GM19395 (cell line): Measurements from ENCODE around the gene GNA14.
"Not testable (repeated sequence)": the region's sequence is repeated elsewhere in the genome, so short reads cannot be mapped to it uniquely, and the experiment has no call there.

Source experiments
- ATAC-seq: cut with Tn5 transposase; IDR thresholded peaks from one replicate; pipeline ENCODE4 v1.9.1; 2021; ENCODE audit warnings: mild to moderate bottlenecking, moderate library complexity; ENCODE audit not compliant: unreplicated experiment

The GNA14 gene

GRCh38 chr9:77455312-77455927 is 192.7 kb downstream of the GNA14 start:
- peak; percentile 59 for ATAC-seq

DNA sequence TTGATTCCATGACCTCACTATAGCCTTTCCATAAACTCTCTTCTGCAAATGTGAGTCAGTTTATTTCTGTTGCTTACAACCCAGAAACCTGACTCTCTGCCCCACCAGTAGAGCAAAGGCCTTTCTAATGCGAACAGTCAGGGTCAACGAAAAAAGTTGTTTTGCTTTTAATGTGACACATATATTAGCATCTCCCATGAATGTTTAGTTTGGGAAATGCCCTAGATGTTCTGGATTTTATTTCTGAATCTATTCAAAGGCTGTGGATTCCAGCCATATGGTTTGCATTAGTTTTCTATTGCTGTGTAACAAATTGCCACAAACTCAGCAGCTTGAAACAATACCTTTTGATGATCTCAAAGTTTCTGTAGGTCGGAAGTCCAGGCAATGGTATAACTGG is 193.5 kb downstream of the GNA14 start:
- no peak for ATAC-seq

DNA sequence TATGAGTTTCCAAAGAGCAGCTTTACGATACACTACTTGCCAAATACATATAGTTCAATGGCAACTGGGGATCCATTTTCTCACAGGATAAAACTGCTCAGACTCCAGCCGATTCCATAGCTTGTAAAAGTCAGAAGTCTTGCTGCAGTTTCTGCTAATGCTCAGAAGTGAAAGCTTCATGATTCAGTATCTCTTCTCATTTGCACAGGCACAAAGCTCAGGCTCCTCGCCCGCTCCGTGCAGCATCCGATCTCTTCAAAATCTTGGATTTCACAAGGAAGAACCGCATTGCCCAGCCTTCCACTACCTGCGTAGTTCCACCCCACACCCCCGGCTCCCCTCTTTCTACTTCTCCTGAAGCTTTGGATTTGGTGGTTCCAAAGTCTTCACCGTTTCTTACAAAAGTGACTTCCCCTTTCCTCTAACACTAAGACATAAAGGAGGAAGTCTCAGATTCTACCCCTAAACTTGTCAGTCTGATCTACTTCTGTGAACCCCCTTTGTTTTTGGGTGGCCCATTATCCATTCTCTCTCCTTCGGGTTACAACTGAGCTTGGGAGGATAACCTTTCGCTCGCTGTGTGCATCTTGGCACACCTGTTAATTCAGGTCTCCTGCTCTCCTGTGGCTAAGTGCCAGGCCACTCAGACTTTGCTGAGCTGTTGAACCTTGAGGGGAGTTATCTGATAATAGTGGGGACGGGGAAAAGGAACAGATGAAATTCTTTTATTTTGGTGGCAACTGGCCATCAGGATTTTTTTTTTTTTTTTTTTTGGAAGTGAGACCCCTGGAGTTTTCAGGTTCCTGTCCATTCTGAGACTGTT is 194.1 kb downstream of the GNA14 start:
- no peak for ATAC-seq

GRCh38 chr9:77451507-77451906 is 196.6 kb downstream of the GNA14 start:
- no peak for ATAC-seq

DNA sequence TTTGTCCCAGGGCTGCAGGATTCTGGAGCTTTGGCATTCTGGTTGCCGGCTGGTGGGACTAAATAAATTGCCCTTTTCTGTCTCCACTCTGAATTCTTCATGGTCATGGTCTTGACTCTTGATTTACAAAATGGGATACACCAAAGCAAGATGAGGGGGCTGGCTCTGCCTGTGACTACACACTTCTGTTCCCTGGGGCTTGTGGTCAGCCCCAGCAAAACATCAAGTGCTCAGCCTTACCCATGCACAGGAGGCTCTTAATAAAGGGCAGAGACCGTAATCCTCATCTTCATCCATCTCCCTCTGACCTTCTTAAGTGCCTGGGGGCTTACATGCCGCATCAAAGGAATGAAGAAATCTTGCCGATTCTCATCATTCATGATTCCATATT is 198.0 kb downstream of the GNA14 start:
- ATAC-seq, result no peak

GRCh38 chr9:77449240-77450084 is 198.7 kb downstream of the GNA14 start:
- no peak for ATAC-seq

DNA sequence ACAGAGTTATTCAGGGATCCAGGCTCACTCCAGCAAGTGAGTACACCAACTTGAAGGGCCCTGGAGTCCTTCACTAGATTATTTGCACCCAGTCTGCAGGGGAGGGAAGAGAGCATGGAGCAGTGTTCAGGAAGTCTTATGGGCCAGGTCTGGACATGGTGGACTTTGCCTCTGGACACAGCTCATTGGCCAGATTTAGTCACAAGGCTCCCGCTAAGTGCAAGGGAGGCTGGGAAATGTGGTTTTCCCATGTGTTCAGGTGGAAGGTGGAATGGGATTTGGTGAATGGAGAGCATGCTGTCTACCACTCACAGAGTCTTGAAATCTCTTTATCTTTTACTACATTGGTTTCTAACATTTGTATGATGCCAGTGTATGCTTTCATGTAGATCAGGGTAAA is 200.5 kb downstream of the GNA14 start:
- no peak for ATAC-seq

- ATAC-seq, result no peak
Measured at GRCh38 chr9:77442436-77442835, 205.7 kb downstream of the GNA14 start.

DNA sequence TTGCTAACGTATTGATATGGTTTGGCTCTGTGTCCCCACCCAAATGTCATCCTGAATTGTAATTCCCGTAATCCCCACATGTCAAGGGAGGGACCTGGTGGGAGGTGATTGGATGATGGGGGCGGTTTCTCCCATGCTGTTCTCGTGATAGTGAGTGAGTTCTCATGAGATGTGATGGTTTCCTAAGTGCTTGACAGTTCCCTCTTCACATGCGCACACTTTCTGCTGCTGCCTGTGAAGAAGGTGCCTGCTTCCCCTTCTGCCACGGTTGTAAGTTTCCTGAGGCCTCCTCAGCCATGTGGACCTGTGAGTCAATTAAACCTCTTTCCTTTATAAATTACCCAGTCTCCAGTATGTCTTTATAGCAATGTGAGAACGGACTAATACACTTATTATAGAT is 207.0 kb downstream of the GNA14 start:
- not testable (repeated sequence) for ATAC-seq

DNA sequence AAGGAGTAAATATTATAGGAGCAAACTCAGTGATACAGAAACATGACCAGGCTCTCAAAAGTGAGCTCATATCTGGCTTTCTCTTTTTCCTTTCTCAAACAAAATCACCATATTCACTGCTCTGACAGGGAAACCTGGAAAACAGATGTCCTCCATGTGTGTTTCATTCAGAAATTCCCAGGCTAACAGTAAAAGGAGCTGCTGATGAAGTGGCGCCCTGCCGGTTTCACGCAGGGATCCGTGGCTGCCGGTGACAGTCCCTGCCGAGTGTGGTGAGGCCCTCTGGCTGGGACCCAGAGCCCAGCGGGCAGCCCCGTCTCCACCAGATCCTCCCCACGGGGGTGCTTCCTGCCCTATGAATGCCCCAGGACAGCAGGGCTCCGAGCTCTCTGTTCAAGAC is 208.1 kb downstream of the GNA14 start:
- no peak for ATAC-seq

GRCh38 chr9:77438653-77439052 is 209.5 kb downstream of the GNA14 start:
- no peak for ATAC-seq

GRCh38 chr9:77435688-77436087 is 212.4 kb downstream of the GNA14 start:
- no peak for ATAC-seq

- ATAC-seq, result no peak
Measured at GRCh38 chr9:77435277-77435676, 212.8 kb downstream of the GNA14 start.

- peak; percentile 88 for ATAC-seq
Measured at GRCh38 chr9:77433675-77434445, 214.3 kb downstream of the GNA14 start.

DNA sequence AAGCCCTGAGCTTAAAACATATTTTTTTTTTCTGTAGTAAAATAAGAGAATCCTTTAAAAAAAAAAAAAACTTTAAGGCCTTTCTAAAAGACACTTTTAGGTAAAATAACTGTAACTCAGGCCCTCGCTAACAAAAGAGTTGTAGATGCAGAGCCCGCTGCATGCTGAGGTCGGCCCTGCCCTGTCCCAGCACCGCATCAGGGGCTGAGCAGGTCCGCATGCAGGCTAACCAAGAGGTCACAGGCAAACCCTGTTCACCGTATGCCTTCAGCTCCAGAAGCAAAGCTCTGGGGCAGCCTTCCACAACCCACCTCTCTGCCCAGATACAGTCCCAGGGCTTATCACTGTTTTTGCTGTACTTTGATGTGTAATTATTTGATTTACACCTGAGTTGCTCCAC is 216.1 kb downstream of the GNA14 start:
- no peak for ATAC-seq

GRCh38 chr9:77429928-77430327 is 218.2 kb downstream of the GNA14 start:
- no peak for ATAC-seq

DNA sequence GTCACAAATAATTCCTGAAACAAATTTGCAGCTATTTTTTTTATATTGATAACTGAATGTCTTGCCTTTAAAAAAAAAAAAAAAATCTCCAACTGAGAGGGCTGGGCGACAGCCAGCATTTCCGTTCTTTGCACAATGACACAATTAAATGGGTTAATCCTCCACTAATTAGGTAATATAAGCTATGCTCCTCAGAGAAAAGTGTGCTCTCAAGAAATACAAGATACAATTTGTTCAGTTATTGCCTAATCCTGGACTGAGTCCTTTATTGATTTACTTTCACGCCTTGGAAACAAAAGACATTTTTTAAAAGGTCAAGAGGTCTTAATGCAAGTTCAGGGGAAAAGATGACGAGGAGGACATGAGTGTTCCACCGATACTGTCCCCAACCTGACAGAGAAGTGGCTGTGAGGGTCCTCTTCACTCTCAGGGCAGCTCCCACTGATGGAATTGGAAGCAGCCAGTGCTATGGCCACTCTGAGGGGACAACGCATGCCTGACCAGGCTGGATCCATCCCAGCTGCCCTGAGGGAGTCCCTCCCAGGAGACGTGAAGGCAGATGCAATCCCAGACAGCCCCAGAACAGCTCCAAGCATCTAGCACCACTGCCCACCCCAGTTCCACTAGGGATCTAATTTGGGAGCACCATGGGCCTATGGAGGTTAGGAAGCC is 220.7 kb downstream of the GNA14 start:
- ATAC-seq, result no peak

- ATAC-seq, result no peak
Measured at GRCh38 chr9:77426712-77427111, 221.4 kb downstream of the GNA14 start.

DNA sequence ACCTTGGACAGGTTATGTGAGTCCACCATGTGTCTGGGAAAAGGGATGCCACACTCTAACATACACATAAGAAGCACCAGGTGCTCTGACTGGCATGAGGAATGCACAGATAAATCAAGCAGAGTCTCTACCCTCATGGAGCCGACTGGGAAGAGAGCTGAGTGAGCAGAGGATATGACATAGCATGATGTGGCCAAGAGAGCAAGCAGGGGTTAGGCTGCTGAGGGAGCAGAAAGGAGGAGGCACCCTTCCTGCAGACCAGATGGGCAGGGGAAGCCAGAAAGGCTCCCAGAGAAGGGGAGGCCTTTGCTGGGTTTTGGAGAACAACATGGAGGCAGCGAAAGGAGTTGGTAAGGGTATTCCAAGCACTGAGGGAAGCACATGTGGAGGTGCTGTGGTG is 223.1 kb downstream of the GNA14 start:
- no peak for ATAC-seq

GRCh38 chr9:77423841-77424240 is 224.3 kb downstream of the GNA14 start:
- no peak for ATAC-seq
